Tibial nerve (tissue), 3 donors: Measurements from ENCODE around the gene PCDH9.

ENCODE experiments used
- POLR2A ChIP-seq, 2 donors: fragments of 450-650 bp; IDR thresholded peaks; one replicate each; pipeline ENCODE4 v1.6.1; 2017; ENCODE audit warnings: antibody characterized with exemption in 2 of 2, mild to moderate bottlenecking in 2 of 2, moderate library complexity in 2 of 2
- TF ChIP-seq, protein P1 (sequence below), 5 experiments: fragments of 200-600 bp in 3 of 5; fragments of 450-650 bp in 2 of 5; sonication (generic) in 3 of 5; IDR thresholded peaks; one replicate each; pipeline ENCODE4 v1.5.1; 2016 to 2019; ENCODE audit warnings: antibody characterized with exemption in 5 of 5, mild to moderate bottlenecking in 3 of 5, moderate library complexity in 2 of 5

DNA sequence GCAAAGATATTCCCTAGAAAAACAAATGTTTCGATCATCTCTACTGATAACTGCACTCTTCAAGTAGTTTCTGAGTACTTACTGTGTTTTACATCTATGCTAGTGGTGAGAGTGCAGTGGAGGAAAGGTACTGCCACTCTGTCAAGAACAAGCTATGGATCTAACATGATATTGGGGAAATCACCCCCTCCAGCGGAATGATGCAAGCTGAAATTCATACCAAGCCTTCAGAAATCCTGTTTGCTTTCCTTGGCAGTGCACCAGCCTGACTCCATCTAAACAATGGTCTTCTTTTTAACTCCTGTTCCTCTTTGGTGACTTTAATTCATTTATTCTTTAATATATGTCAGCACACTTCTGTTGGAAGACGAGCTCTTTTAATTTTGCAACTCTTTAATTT, 238.0 kb downstream of the PCDH9 start:
- TF ChIP-seq, protein P1, sequence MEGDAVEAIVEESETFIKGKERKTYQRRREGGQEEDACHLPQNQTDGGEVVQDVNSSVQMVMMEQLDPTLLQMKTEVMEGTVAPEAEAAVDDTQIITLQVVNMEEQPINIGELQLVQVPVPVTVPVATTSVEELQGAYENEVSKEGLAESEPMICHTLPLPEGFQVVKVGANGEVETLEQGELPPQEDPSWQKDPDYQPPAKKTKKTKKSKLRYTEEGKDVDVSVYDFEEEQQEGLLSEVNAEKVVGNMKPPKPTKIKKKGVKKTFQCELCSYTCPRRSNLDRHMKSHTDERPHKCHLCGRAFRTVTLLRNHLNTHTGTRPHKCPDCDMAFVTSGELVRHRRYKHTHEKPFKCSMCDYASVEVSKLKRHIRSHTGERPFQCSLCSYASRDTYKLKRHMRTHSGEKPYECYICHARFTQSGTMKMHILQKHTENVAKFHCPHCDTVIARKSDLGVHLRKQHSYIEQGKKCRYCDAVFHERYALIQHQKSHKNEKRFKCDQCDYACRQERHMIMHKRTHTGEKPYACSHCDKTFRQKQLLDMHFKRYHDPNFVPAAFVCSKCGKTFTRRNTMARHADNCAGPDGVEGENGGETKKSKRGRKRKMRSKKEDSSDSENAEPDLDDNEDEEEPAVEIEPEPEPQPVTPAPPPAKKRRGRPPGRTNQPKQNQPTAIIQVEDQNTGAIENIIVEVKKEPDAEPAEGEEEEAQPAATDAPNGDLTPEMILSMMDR (IDR thresholded peaks at IDR 0.05): no peak
- TF ChIP-seq POLR2A (IDR thresholded peaks at IDR 0.05): no peak
